GM18873 (cell line): ENCODE results near the gene PDLIM5.

Source experiments
- ATAC-seq: cut with Tn5 transposase; IDR thresholded peaks from one replicate; pipeline ENCODE4 v1.9.1; 2021; ENCODE audit warnings: mild to moderate bottlenecking, moderate library complexity, moderate number of reproducible peaks; ENCODE audit not compliant: unreplicated experiment, low FRiP score

Gene PDLIM5

GRCh38 chr4:94669672-94670664, 218.2 kb downstream of the PDLIM5 start:
- ATAC-seq = no peak

GRCh38 chr4:94671113-94671512, 219.4 kb downstream of the PDLIM5 start:
- ATAC-seq = no peak

- no peak for ATAC-seq
Observed at GRCh38 chr4:94673961-94674360, 222.2 kb downstream of the PDLIM5 start.

GRCh38 chr4:94676970-94677369, 225.2 kb downstream of the PDLIM5 start:
- no peak for ATAC-seq

- ATAC-seq = no peak
Observed at GRCh38 chr4:94678896-94679295, 227.2 kb downstream of the PDLIM5 start.

- ATAC-seq = no peak
Observed at GRCh38 chr4:94680176-94680862, 228.6 kb downstream of the PDLIM5 start.

GRCh38 chr4:94686086-94686485, 234.3 kb downstream of the PDLIM5 start:
- ATAC-seq = no peak

GRCh38 chr4:94689155-94689860, 237.6 kb downstream of the PDLIM5 start:
- ATAC-seq = no peak

- no peak for ATAC-seq
Observed at GRCh38 chr4:94690851-94691254, 239.1 kb downstream of the PDLIM5 start.

GRCh38 chr4:94691552-94691951, 239.8 kb downstream of the PDLIM5 start:
- no peak for ATAC-seq

- ATAC-seq = no peak
Observed at GRCh38 chr4:94695384-94695783, 243.6 kb downstream of the PDLIM5 start.

GRCh38 chr4:94698187-94698586, 246.4 kb downstream of the PDLIM5 start:
- no peak for ATAC-seq

GRCh38 chr4:94700298-94700697, 248.6 kb downstream of the PDLIM5 start:
- no peak for ATAC-seq

GRCh38 chr4:94701631-94702300, 250.0 kb downstream of the PDLIM5 start:
- ATAC-seq = no peak

- ATAC-seq = no peak
Observed at GRCh38 chr4:94711635-94712034, 259.9 kb downstream of the PDLIM5 start.

- ATAC-seq = no peak
Observed at GRCh38 chr4:94714365-94715160, 262.8 kb downstream of the PDLIM5 start.

- ATAC-seq = no peak
Observed at GRCh38 chr4:94715726-94716125, 264.0 kb downstream of the PDLIM5 start.
